HG03139 (cell line): ENCODE results near the gene FGF21.
"Not testable (repeated sequence)": the region's sequence is repeated elsewhere in the genome, so short reads cannot be mapped to it uniquely, and the experiment has no call there.

Experiments
- ATAC-seq: cut with Tn5 transposase; IDR thresholded peaks from one replicate; pipeline ENCODE4 v1.9.1; 2021; ENCODE audit not compliant: unreplicated experiment

Gene FGF21, protein sequence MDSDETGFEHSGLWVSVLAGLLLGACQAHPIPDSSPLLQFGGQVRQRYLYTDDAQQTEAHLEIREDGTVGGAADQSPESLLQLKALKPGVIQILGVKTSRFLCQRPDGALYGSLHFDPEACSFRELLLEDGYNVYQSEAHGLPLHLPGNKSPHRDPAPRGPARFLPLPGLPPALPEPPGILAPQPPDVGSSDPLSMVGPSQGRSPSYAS

DNA sequence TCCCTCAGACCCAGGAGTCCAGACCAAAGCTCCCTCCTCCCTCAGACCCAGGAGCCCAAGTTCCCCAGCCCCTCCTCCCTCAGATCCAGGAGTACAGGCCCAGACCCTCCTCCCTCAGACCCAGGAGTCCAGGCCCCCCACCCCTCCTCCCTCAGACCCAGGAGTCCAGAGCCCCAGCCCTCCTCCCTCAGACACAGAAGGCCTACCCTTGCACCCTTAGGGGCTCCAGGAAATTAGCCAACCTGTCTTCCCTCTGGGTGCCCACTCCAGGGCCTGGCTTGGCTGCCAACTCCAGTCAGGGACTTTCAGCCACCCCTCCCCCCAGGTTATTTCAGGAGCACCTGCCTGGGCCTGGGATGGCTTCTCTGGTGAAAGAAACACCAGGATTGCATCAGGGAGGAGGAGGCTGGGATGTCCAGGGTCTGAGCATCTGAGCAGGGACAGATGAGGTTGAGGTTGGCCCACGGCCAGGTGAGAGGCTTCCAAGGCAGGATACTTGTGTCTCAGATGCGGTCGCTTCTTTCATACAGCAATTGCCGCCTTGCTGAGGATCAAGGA lies at the start of gene FGF21:
Gene FGF21, plus strand, starts transcription at position 441 of the 558 bp plus-strand sequence. CDS start 713 bp downstream, outside the sequence.
- no peak for ATAC-seq

DNA sequence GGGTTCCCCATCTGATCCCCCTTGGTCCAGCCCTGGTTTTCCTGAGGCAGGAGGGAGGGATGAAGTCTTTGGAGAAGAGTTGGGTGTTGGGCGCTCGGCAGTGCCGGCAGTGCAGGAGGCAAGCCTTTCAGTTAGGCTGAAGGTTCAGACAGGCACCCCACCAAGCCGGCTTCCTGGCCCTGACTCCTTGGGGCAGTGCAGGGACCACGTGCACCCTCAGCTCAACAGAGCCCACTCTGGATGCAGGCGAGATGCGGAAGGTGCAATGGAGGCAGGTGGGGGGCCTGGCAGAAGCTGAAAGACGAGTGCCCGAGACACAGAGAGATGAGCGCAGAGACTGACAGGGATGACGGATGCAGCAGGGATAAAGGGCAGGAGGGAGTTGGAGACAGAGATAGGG lies 46.9 kb upstream of the FGF21 start:
- ATAC-seq: no peak

DNA sequence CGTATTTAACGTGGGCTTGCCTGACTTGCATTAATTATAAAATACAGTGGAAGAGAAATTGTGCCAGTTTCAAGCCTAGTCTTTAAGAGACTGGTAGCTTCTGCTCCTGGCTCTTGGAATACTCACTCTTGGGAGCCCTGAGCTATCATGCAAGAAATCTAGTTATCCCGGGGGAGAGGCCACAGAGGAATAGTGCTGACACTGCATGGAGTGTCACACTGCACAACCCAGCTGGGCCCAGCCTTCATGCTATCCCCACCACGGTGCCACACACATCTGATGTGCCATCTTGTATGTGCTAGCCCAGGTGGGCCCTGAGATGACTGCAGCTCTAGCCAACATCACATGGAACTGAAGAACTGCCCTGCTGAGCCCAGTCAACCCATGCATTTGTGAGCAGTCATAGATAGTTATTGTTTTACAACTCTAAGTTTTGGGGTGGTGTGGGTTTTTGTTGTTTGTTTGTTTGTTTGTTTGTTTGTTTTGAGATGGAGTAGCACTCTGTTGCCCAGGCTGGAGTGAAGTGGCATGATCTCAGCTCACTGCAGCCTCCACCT lies 44.1 kb upstream of the FGF21 start:
- no peak for ATAC-seq

DNA sequence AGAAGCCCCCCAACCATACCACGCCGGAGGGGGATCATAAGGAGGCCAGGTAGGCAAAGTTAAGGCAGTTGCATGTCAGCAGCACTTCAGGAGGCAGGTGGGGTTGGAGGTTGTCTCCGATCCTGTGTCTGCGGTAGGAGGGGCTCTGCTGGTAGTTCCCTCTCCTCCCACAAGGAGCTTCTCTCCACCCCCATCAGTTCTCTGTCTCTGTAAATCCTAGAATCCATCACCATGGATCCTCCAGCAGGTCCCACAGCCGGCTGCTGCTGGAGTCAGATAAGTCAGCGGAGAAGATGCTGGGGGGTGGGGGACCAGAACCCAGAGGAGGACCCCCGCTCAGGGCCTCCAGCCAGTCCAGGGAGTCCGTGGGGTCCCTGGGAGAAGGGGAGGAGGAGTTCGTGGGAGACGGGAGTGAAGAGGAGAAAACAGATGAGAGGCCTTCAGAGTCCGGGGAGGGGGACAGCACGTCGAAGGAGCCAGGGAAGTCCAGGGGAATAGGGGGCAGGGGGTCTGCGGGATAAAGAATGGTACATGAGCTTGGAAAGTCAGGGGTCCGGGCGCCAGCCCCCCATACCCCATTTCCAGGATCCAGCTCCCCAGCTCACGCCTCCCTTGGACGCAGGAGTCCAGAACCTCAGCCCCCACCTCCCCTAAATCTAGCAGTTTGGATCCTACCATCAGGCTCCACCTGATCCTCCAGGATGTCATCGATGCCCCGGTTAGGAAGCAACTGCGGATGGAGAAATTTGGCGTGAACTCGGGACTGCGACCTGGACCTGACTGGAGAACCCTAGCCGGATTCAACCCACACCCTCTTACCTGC lies 42.1 kb upstream of the FGF21 start:
- no peak for ATAC-seq

DNA sequence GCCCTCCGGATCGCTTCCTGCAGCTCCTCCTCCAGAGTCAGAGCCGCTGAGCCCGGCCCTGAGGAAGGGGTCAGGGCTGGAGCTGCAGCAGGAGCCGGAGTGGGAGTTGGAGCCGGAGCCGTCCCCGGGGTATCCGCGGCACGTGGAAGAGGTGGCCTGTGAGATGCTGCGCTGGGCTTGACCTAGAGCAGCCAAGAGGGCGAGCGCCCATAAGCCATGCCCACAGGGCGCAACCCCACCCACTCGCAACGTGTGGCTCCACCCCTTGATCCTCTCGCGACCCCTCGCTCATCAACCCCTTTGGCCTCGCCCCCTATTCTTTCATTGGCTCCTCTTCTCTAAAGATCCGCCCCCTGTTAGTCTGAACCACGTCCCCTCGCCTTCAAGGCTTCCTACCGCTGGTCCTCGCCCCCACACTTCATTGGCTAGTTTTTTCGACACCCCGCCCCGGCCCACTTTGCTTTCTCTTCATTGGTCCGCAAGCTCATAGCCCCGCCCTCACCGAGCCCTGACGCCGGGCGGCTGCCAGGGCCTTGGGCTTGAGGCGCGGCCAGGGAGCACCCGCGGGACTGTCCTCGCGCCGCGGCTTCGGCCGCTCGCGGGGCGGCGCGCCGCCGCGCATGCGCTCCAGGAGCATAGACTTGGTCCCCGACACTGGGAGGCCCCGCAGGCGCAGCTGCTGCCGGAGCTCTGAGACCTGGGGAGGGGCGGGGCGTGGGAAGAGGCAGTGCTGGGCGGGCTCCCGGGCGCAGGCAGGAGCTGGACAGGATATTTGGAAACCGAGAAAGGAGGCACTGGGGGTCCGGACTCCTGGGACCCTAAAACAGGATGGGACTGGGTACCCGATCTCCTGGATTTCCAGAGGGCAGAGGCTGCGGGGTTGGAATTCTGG lies 41.2 kb upstream of the FGF21 start:
- peak; percentile 85 for ATAC-seq

DNA sequence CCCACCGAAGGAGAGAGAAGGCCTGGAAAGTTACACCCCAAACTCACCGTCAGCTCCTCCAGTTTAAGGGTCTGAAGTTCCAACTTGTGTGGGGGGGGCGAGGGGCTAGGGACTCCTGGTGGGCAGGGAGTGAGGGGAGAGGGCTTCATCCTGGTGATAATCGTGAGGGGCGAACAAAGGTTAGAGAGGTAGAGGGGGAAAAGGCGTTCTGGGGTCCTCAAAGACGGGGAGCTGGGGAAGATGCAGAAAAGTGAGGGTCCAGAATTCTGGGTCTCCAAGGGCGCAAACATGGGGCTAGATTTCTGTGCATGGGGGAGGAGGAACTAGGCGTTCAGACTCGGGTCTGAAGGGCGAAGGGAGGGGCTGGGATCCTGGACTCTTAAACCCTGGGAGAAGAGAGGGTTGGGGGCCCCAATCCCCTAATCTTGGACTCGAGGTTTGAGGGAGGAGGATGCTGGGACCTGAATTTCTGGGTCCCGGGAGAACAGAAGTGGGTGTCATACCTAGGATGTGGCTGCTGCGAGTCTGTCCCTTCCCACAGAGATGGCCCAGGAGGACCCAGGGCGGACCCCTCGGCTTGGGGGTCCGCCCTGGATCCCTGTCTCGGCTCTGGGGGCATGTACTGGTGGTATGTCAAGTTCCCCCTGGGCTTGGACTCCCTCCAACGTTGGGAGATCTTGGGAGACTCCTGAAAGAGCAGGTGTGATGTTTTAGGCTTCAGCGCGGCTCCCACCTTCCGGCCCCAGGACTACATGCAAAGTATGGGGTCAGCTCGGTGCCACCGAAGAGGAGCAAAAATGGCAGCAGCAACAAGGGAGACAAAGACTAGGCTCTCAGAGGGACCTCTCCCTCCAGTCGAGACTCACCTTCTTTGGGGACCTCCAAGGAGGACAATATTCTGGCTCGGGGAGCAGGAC lies 40.3 kb upstream of the FGF21 start:
- ATAC-seq: no peak

DNA sequence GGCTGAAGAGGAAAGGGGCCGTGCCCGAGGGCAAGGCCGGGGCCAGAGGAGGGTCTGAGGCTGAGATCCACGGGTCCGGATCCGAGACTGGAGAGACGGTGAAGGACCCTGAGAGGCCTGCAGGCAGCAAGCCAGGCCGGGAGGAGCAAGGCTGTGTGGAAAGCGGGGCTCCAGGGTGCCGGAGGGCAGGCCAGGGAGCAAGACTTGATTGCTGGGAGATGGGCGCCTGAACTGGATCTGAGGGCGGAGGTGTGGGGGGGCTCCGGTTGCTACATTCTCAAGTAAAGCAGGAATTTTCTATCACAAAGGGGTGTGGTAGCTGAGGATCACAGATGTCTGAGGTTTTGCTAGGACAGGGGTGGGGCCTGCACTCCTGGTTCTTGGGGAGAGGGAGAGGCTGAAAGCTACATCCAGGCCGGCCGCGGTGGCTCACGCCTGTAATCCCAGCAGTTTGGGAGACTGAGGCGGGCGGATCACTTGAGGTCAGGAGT lies 39.6 kb upstream of the FGF21 start:
- no peak for ATAC-seq

DNA sequence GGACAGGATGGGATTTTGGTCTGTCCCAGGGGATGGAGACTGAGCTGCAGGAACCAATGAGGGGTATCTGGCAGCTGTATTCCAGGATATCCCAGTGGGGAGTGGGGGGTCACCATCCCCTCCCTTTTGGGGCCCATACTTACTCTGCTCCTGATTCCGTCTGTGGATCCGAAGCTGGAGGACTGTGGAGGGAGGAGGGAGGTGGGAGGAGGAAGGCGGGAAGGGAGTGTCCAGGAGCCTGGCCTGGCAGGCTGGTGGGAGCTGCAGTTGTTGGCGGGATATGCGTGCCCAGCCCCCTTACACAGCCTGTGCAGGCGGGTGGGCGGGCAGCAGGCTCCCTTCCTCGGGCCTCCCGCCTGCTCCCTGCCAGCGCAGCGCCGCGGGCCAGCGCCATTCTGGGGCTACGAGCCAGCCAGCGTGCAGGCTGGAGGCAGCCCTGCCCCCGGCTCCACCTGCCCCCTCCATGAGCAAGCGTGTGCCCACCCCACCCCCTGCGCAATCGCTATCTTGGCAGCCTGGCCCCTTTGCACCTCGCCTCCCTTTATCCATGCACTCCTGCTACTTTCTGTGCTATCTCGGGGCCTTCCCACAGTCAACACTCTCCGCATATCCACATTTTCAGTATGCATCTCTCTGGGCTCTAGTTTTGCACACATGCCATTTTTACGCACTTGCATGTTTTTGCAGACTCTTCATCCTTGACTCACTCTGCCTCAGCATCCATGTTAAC lies 38.6 kb upstream of the FGF21 start:
- ATAC-seq: no peak

DNA sequence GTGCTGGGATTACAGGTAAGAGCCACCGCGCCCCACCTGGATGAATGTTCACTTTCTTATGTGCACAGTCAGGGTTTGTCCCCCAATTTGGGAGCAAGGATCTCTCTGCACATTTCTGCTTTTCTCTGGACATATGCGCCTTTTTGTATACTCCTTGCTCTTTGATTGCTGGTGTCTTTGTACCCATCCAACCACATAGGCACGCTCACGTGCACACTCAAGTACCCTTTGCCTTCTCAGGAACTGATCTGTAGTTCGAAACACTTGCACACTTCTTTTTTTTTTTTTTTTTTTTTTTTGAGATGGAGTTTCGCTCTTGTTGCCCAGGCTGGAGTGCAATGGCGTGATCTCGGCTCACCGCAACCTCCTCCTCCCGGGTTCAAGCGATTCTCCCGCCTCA lies 37.2 kb upstream of the FGF21 start:
- not testable (repeated sequence) for ATAC-seq

DNA sequence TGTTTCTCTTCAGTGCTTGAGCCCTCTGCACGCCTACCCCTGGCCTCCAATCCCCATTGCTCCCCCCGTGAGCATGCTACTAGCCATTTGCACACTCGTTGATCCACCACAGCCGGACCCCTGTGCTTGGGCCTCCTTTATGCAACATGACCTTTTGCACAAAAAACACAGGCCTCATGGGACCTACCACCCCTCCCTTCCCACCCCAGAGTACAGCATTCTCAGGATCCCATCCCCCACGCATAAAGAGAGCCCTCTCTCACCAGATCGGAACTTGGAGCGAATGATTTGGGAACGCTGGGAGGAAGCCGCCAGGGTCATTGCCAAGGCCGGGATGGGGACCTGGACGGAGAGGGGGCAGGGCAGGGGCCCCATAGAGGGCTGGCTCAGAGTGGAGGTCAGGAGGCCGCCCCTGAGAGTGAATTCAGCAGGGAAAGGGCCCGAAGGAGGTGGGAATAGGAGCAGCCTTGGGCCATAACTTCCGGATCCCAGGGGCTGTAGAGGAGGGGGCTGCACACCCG lies 36.6 kb upstream of the FGF21 start:
- no peak for ATAC-seq

DNA sequence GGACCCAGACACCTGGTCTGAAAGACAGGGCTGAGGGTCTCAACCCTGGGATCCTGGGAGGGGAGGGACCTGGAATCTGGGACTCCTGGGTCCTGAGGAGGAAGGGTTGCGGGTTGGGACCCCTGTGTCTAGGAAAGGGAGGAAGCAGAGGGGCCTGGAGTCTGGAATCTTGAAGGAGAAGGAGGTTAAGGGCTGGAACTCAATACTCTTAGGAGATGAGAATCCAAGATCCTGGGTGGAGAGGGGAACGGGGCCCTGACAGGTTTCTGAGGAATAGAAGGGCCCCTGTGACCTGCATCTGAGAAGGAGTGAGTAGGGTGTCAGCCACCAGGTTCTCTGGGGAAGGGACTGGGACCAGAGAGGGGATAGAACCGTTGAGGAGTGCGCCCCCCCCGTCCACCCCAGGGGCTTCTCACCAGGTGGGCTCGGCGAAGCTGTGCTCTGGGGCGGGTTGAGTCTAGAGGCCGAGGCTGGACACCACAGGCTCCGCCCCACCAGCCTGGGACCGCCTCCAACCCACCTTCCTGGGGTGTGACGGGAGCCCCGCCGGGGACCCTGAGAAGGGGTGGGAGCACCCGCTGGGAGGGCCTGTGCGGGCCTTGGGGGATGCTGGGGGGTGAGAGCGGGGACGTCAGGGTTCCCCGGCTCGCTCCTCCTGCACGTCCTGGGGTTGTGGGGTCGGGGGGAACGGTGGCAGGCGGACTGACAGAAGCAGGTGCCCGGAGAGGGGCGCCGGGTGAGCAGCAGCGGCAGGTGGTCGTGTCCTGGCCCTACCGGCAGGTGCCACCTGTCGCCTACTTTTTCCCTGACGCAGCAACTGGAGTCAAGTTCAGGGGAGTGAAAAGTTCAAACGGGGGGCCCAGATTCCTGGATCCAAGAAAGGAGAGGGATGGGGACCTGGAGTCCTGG lies 35.8 kb upstream of the FGF21 start, which contains the start of gene MAMSTR:
Gene MAMSTR, minus strand, starts transcription at position 463 of the 909 bp plus-strand sequence. CDS start 694 bp downstream, outside the sequence.
- ATAC-seq: no peak

DNA sequence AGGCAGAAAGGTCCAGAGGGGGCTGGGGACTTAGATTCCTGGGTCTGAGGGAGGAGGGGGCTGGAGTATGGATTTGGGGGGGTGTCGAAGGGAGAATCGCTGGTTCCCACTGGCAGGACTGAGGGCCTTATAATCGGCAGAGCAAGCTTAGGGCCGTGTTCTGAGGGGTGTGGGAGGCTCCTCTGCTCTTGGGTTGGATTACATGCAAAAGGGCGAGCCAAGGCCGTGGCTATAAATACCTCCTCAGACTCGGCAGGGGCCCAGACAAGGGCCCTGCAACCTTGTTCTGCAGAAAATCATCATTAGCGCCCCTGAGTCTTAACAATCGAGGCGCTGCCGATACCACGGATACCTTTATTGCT lies 35.1 kb upstream of the FGF21 start:
- no peak for ATAC-seq

DNA sequence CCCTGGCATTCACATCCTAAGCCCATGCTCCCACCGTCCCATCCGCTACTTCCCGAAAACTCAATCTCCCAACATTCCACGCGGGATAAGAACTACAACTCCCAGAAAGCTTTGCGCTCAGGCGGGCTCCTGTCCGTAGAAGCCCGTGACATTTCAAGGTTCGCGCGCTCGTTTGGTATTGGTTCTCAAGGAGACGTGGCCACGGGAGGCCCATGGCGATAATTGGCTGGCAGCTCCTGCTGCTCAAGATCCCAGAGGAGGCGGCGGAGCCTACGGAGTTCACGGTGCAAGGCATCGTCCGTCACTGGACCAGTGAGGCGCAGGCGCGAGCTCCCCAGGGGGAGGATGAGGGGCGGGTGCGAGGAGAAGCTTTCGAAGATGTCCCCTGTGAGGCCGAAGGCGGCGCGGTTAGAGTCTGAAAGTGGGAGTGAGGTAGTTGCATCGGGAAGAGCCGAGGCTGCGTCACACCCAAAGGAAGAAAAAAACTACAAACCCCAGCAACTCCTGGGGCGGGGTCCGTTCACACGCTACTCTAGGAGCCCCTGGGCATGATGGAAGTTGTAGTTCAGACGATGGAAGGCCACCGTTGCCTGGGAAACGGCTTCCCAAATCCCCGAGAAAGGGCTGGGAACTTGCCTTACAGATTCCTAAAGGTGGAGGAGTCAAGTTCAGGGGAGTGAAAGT lies 34.6 kb upstream of the FGF21 start:
- peak; percentile 74 for ATAC-seq

DNA sequence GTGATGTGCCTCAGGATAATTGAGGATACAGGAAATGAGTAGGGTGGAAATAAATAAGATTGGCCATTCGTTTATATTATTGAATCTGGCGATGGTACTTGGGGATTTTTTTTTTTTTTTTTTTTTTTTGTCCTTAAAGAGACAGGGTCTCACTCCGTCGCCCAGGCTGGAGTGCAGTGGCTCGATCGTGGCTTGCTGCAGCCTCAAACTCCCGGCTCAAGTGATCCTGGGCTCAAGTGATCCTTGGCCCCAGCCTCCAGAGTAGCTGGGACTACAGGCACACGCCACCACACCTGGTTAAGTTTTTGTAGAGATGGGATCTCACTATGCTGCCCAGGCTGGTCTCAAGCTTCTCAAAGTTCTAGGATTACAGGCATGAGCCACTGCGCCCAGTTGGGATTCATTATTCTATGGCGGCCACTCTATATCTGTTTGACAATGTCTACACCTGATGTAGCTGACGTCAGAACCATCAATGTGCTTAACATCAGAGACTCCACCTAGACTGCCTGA lies 33.1 kb upstream of the FGF21 start:
- no peak for ATAC-seq

DNA sequence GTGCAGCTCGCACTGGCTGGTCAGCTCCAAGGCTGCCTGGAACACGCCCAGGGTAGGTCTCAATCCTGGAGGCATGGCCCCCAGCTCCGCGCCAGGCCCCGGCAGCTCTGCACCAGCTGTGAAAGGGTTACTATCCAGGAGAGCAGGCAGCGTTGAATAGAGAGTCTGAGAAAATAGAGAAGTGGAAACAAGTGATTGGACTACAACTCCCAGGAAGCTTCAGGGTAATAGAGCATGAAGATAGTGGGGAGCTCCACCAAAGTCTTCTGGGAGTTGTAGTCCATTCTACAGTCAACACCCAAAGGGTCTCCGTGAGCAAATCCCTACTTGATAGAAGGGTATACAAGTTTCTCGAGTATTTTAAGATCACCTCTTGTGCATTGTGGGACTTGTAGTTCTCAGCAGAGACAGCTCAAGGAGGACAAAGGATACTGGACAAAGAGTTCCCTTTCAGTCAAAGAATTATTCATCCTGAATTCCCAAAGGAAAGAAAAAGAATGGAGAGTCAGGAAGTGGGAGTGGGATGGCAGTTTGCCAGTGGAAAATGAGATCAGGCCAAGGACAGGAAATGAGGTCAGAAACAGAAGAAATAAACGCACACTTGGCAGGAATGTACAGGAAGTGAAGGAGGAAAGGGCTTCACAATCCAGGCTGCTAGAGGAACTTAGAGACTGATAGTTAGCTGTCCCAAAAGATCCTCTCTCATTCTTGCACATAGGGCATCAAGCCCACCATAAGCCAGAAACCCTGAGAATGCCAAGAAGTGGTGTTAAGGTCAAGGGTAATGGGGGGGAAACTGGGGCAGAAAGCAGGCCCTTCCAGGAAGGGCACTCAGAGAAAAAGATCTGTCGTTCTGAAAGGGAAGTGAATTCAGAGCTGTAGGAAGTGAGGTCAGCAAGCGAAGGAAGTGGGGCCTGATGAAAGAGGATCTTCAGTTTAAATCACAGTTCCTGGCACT lies 30.2 kb upstream of the FGF21 start:
- ATAC-seq: no peak

DNA sequence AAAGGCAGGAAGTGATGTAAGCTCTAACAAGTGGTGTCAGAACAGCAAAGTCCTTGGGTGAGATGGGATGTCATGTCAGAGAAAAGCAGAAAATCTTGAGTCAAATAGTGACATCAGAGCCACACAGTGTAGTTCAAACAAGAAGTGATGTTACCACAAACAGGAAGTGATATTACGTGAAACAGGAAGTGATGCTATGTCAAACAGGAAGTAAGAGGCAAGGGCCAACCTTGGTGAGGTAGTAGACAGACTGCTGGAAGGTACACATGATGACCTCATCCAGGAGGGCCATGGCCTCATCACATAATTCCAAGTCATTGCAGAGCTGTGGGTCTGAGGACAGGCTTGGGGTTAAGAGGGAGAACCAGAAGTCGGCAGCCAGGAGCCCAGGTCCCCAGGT lies 28.8 kb upstream of the FGF21 start:
- no peak for ATAC-seq
